SK-N-SH (cell line): ENCODE results near the gene ELMO2.

ENCODE experiments used
- EP300 ChIP-seq, 2 experiments: IDR thresholded peaks; 2 replicates each; pipeline versions ENCODE4 v1.4.0 to v1.6.1; 2012; ENCODE audit warnings: borderline replicate concordance in 1 of 2, low read depth in 1 of 2, low read length in 1 of 2
- FOXM1 ChIP-seq: IDR thresholded peaks from 2 replicates; pipeline ENCODE4 v1.4.0; 2012; ENCODE audit warnings: low read depth, mild to moderate bottlenecking
- JUND ChIP-seq: IDR thresholded peaks from 2 replicates; pipeline ENCODE4 v1.4.0; 2012
- MXI1 ChIP-seq: IDR thresholded peaks from 2 replicates; pipeline ENCODE4 v1.6.1; 2012; ENCODE audit warnings: mild to moderate bottlenecking, low read depth, low read length, improper control_type of control experiment
- NRF1 ChIP-seq: IDR thresholded peaks from 2 replicates; pipeline ENCODE4 v1.6.1; 2012; ENCODE audit warnings: low read depth, mild to moderate bottlenecking, low read length
- POLR2AphosphoS5 ChIP-seq: IDR thresholded peaks from 2 replicates; pipeline ENCODE4 v1.6.1; 2012; ENCODE audit warnings: low read depth, low read length
- TF ChIP-seq, protein P1 (sequence below): fragments of 200-600 bp; sonication (generic); IDR thresholded peaks from 2 replicates; pipeline ENCODE4 v1.6.1; 2017; ENCODE audit warnings: antibody characterized with exemption, mild to moderate bottlenecking, moderate library complexity
- TF ChIP-seq, protein P2 (sequence below): IDR thresholded peaks from 2 replicates; pipeline ENCODE4 v1.4.0; 2012; ENCODE audit warnings: low read depth, borderline replicate concordance

DNA sequence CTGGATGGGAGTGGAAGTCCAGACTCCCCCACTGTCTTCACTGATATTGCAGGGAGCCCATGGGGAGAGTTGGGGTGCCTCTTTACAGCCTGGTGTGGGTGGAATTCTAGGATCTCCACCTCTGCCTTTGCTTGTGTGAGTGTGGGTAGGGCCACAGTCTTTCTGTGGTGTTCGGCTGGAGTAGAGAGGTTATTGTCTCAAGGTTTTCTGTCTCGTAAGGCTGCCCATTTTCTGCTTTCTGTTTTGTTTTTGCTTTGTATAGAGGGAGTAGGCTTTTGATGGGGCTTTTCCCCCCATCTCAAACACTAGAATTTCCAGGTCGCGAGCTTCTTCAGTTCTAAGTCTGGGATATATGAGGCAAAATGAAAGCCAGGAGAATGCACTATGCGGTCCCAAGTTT is 40.4 kb upstream of the ELMO2 start:
- TF ChIP-seq, protein P1, sequence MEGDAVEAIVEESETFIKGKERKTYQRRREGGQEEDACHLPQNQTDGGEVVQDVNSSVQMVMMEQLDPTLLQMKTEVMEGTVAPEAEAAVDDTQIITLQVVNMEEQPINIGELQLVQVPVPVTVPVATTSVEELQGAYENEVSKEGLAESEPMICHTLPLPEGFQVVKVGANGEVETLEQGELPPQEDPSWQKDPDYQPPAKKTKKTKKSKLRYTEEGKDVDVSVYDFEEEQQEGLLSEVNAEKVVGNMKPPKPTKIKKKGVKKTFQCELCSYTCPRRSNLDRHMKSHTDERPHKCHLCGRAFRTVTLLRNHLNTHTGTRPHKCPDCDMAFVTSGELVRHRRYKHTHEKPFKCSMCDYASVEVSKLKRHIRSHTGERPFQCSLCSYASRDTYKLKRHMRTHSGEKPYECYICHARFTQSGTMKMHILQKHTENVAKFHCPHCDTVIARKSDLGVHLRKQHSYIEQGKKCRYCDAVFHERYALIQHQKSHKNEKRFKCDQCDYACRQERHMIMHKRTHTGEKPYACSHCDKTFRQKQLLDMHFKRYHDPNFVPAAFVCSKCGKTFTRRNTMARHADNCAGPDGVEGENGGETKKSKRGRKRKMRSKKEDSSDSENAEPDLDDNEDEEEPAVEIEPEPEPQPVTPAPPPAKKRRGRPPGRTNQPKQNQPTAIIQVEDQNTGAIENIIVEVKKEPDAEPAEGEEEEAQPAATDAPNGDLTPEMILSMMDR, result no peak
- no peak for TF ChIP-seq NRF1
- TF ChIP-seq JUND, result no peak
- no peak for TF ChIP-seq MXI1
- no peak for TF ChIP-seq POLR2AphosphoS5
- TF ChIP-seq, protein P2, sequence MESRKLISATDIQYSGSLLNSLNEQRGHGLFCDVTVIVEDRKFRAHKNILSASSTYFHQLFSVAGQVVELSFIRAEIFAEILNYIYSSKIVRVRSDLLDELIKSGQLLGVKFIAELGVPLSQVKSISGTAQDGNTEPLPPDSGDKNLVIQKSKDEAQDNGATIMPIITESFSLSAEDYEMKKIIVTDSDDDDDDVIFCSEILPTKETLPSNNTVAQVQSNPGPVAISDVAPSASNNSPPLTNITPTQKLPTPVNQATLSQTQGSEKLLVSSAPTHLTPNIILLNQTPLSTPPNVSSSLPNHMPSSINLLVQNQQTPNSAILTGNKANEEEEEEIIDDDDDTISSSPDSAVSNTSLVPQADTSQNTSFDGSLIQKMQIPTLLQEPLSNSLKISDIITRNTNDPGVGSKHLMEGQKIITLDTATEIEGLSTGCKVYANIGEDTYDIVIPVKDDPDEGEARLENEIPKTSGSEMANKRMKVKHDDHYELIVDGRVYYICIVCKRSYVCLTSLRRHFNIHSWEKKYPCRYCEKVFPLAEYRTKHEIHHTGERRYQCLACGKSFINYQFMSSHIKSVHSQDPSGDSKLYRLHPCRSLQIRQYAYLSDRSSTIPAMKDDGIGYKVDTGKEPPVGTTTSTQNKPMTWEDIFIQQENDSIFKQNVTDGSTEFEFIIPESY, result no peak
- TF ChIP-seq EP300 (IDR thresholded peaks at IDR 0.05; ENCODE audit: borderline replicate concordance in 1 of 2, low read depth in 1 of 2, low read length in 1 of 2), result no peak
- TF ChIP-seq FOXM1, result no peak
